HCT116 (cell line): ENCODE data around the gene ASS1. TPM values are rescaled to one million over a fixed set of nuclear protein-coding genes. Genes with fewer than 3 reads are reported as not detected.

Experiments
- ATAC-seq: fragments of 200-7000 bp; cut with Tn5 transposase; 2 replicates; pipeline ENCODE4 v1.9.1; 2020; ENCODE audit warnings: mild to moderate bottlenecking, moderate library complexity
- BruUV-seq: library from RNA; stranded (reverse); fragments of 400-500 nt; replicated peaks from 2 replicates; lab custom pipeline; 2021; lab: Mats Ljungman, UMichigan
- CTCF ChIA-PET: fragments of 300-600 bp; sonication (Branson Sonifier 250); formaldehyde crosslinking; loops from one replicate; lab custom pipeline; 2021; ENCODE audit warnings: antibody characterized with exemption; lab: Charles Lee
- POLR2A ChIA-PET: fragments of 300-600, 350-600 bp; sonication (Branson Sonifier 250); formaldehyde crosslinking; loops from one replicate; lab custom pipeline; 2021; ENCODE audit warnings: antibody characterized with exemption; lab: Charles Lee
- RAD21 ChIA-PET, 2 experiments: fragments of 300-600 bp; sonication (Branson Sonifier 250); formaldehyde crosslinking; loops; one replicate each; lab custom pipeline; 2023; ENCODE audit warnings: low total read pairs in 2 of 2; ENCODE audit not compliant: uncharacterized antibody in 2 of 2, unreplicated experiment in 2 of 2, low non-redundant PET in 1 of 2; lab: Charles Lee
- DNase-seq: peaks from one replicate; pipeline ENCODE4 v3.0.0-alpha.2; 2010; ENCODE audit warnings: low read depth, low spot score
- H2AFZ ChIP-seq: fragments of 200-600 bp; shearing (Covaris generic), sonication (generic); 2 replicates; pipeline ENCODE4 v1.6.1; 2017; ENCODE audit warnings: low read depth, mixed run types, mixed read lengths, antibody characterized with exemption, low read length; ENCODE audit not compliant: poor library complexity, severe bottlenecking
- H3K27ac ChIP-seq: 2 replicates; pipeline ENCODE4 v1.5.1; 2012; ENCODE audit warnings: low read depth, low read length
- H3K27me3 ChIP-seq: fragments of 200-600 bp; sonication (generic); 2 replicates; pipeline ENCODE4 v1.6.1; 2016; ENCODE audit warnings: mixed run types, low read length, mixed read lengths; ENCODE audit not compliant: insufficient read depth
- H3K36me3 ChIP-seq, 2 experiments: fragments of 200-500 bp in 1 of 2; fragments of 200-600 bp in 1 of 2; sonication (Bioruptor generic) in 1 of 2; sonication (generic) in 1 of 2; 2 replicates each; pipeline versions ENCODE4 v1.5.1 to v1.6.1; 2014 to 2016; ENCODE audit warnings: low read length in 2 of 2, inconsistent platforms in 1 of 2, mixed read lengths in 1 of 2, mixed run types in 1 of 2; ENCODE audit not compliant: insufficient read depth in 2 of 2, control insufficient read depth in 1 of 2
- H3K4me1 ChIP-seq, 2 experiments: fragments of 200-600 bp in 1 of 2; sonication (generic) in 1 of 2; 2 replicates each; pipeline versions ENCODE4 v1.5.1 to v1.6.1; 2012 to 2017; ENCODE audit warnings: low read length in 2 of 2, inconsistent platforms in 1 of 2, mild to moderate bottlenecking in 1 of 2, mixed read lengths in 1 of 2, mixed run types in 1 of 2, moderate library complexity in 1 of 2; ENCODE audit not compliant: insufficient read depth in 2 of 2, control insufficient read depth in 1 of 2
- H3K4me2 ChIP-seq: fragments of 200-600 bp; sonication (generic); 2 replicates; pipeline ENCODE4 v1.6.1; 2017; ENCODE audit warnings: mixed run types, low read length, mixed read lengths
- H3K4me3 ChIP-seq, 2 experiments: fragments of 200-600 bp in 1 of 2; sonication (generic) in 1 of 2; replicated peaks in 1 of 2; 2 replicates each; pipeline ENCODE4 v1.5.1; 2011 to 2016; ENCODE audit warnings: low read length in 2 of 2, control low read depth in 1 of 2, low read depth in 1 of 2, mild to moderate bottlenecking in 1 of 2, mixed read lengths in 1 of 2, mixed run types in 1 of 2
- H3K79me2 ChIP-seq: fragments of 200-600 bp; sonication (generic); 2 replicates; pipeline ENCODE4 v1.6.1; 2017; ENCODE audit warnings: mild to moderate bottlenecking, mixed run types, low read length, moderate library complexity, mixed read lengths; ENCODE audit not compliant: insufficient read depth
- H3K9ac ChIP-seq: fragments of 200-600 bp; sonication (generic); 2 replicates; pipeline ENCODE4 v1.6.1; 2016; ENCODE audit warnings: low read length, mixed read lengths
- H3K9me2 ChIP-seq: fragments of 200-600 bp; sonication (generic), shearing (Covaris generic); 2 replicates; pipeline ENCODE4 v1.6.1; 2017; ENCODE audit warnings: mixed run types, mild to moderate bottlenecking, moderate library complexity; ENCODE audit not compliant: insufficient read depth
- H3K9me3 ChIP-seq, 2 experiments: fragments of 200-500 bp in 1 of 2; fragments of 200-600 bp in 1 of 2; sonication (Bioruptor generic) in 1 of 2; sonication (generic) in 1 of 2; 2 replicates each; pipeline ENCODE4 v1.6.1; 2014 to 2017; ENCODE audit warnings: low read length in 2 of 2, mixed read lengths in 2 of 2, inconsistent platforms in 1 of 2, low read depth in 1 of 2, mild to moderate bottlenecking in 1 of 2, mixed run types in 1 of 2, moderate library complexity in 1 of 2; ENCODE audit not compliant: control insufficient read depth in 1 of 2, insufficient read depth in 1 of 2
- H4K20me1 ChIP-seq: fragments of 200-600 bp; sonication (generic), shearing (Covaris generic); 2 replicates; pipeline ENCODE4 v1.6.1; 2017; ENCODE audit warnings: mixed run types, mild to moderate bottlenecking, moderate library complexity; ENCODE audit not compliant: insufficient read depth
- CEBPB ChIP-seq: IDR thresholded peaks from 2 replicates; pipeline ENCODE4 v1.6.1; 2012; ENCODE audit warnings: low read depth
- CTCF ChIP-seq, 3 experiments: fragments of 200-600 bp in 1 of 3; sonication (generic) in 1 of 3; IDR thresholded peaks in 2 of 3; conservative IDR thresholded peaks in 1 of 3; 2 replicates each; pipeline ENCODE4 v1.5.1; 2012 to 2017; ENCODE audit warnings: low read depth in 2 of 3, low read length in 2 of 3, antibody characterized with exemption in 1 of 3, borderline replicate concordance in 1 of 3, control low read depth in 1 of 3, mild to moderate bottlenecking in 1 of 3, mixed read lengths in 1 of 3, mixed run types in 1 of 3, moderate library complexity in 1 of 3; ENCODE audit not compliant: insufficient read depth in 1 of 3
- EZH2phosphoT487 ChIP-seq: fragments of 200-600 bp; IDR thresholded peaks from 2 replicates; pipeline ENCODE4 v1.6.1; 2018; ENCODE audit warnings: antibody characterized with exemption, borderline replicate concordance
- FOSL1 ChIP-seq: IDR thresholded peaks from 2 replicates; pipeline ENCODE4 v1.6.1; 2012; ENCODE audit warnings: low read depth
- JUND ChIP-seq: IDR thresholded peaks from 2 replicates; pipeline ENCODE4 v1.6.1; 2012
- MAX ChIP-seq: IDR thresholded peaks from 2 replicates; pipeline ENCODE4 v1.6.1; 2012
- POLR2A ChIP-seq: IDR thresholded peaks from 2 replicates; pipeline ENCODE4 v1.7.0; 2011; ENCODE audit warnings: borderline replicate concordance; ENCODE audit not compliant: insufficient read depth, insufficient read length; ENCODE audit errors: extremely low read depth
- POLR2AphosphoS5 ChIP-seq: IDR thresholded peaks from 2 replicates; pipeline ENCODE4 v1.6.1; 2011; ENCODE audit warnings: mild to moderate bottlenecking, low read depth, low read length, moderate library complexity
- RAD21 ChIP-seq: IDR thresholded peaks from 2 replicates; pipeline ENCODE4 v1.6.1; 2012; ENCODE audit warnings: low read depth, mild to moderate bottlenecking
- REST ChIP-seq: IDR thresholded peaks from 2 replicates; pipeline ENCODE4 v1.6.1; 2012; ENCODE audit warnings: low read depth
- SIN3A ChIP-seq: IDR thresholded peaks from 2 replicates; pipeline ENCODE4 v1.6.1; 2012; ENCODE audit warnings: low read depth
- SP1 ChIP-seq: IDR thresholded peaks from 2 replicates; pipeline ENCODE4 v1.6.1; 2012; ENCODE audit warnings: low read depth
- SRF ChIP-seq: IDR thresholded peaks from 2 replicates; pipeline ENCODE4 v1.6.1; 2012; ENCODE audit warnings: low read depth
- YY1 ChIP-seq: IDR thresholded peaks from 2 replicates; pipeline ENCODE4 v1.6.1; 2011; ENCODE audit warnings: low read length, low read depth, moderate library complexity, mild to moderate bottlenecking; ENCODE audit not compliant: insufficient replicate concordance; ENCODE audit errors: extremely low read depth
- ZFX ChIP-seq: fragments of 450-650 bp; IDR thresholded peaks from 2 replicates; pipeline ENCODE4 v1.6.1; 2017
- intact Hi-C: fragments of 100-400 bp; cut with micrococcal nuclease; formaldehyde crosslinking; loops from 2 replicates; pipeline ENCODE4 v1.10.0; 2022
- total RNA-seq: library from RNA; stranded (reverse); gene quantifications from one replicate; pipeline ENCODE4 v1.2.1, GENCODE V29; 2021; ENCODE audit not compliant: unreplicated experiment

ASS1 gene
- total RNA-seq, 1 experiment from 2014 or later, result 92.6 TPM

GRCh38 chr9:130521715-130522114 is 77.0 kb downstream of the ASS1 start:
- no TSS peak for BruUV-seq
- TF ChIP-seq CTCF (IDR thresholded peaks at IDR 0.05 in 2 of 3, conservative IDR thresholded peaks at IDR 0.05 in 1 of 3; ENCODE audit: borderline replicate concordance in 1 of 3, insufficient read depth in 1 of 3, low read depth in 2 of 3, low read length in 2 of 3) (no peak), FOSL1 (no peak), SP1 (no peak), YY1 (no peak), RAD21 (no peak), CEBPB (no peak)
- TF ChIP-seq, all 23 proteins: peak for 0
- ChIA-PET CTCF (no interaction called here), RAD21 (no interaction called here), POLR2A (no interaction called here)
- H3K27ac ChIP-seq, result no peak overlapping the region
- ATAC-seq (no peak), DNase-seq (no peak)
- H3K9ac ChIP-seq, result no peak overlapping the region
- H3K4me3 ChIP-seq, result no peak overlapping the region
- H3K9me3 ChIP-seq, result no peaks in the 10 kb centered on the region
- H3K79me2 ChIP-seq, result no peaks in the 10 kb centered on the region
- H3K4me1 ChIP-seq, result 0 out of 4 replicates have a peak, but pooled peaks cover 0 to 7% of the 10 kb centered on the region in 2 experiments
- intact Hi-C loops, result no loop called here
- no peaks in the 10 kb centered on the region for H3K27me3 ChIP-seq
- H3K9me2 ChIP-seq, result no peaks in the 10 kb centered on the region
- no peak overlapping the region for H3K4me2 ChIP-seq
- H2AFZ ChIP-seq, result no peak overlapping the region
- H4K20me1 ChIP-seq, result no peaks in the 10 kb centered on the region
- H3K36me3 ChIP-seq, result no peaks in the 10 kb centered on the region

- no peak overlapping the region for H2AFZ ChIP-seq
- BruUV-seq, result no TSS peak
- no peak overlapping the region for H3K27ac ChIP-seq
- H3K9me3 ChIP-seq, result no peaks in the 10 kb centered on the region
- no peaks in the 10 kb centered on the region for H3K79me2 ChIP-seq
- 0 out of 4 replicates have a peak, but pooled peaks cover 0 to 7% of the 10 kb centered on the region in 2 experiments for H3K4me1 ChIP-seq
- ATAC-seq (no peak), DNase-seq (no peak)
- intact Hi-C loops, result no loop called here
- H3K4me3 ChIP-seq, result no peak overlapping the region
- POLR2A ChIA-PET, result no interaction called here
- H3K36me3 ChIP-seq, result no peaks in the 10 kb centered on the region
- no peaks in the 10 kb centered on the region for H3K27me3 ChIP-seq
- CTCF ChIA-PET, result no interaction called here
- no peak overlapping the region for H3K9ac ChIP-seq
- RAD21 ChIA-PET, result no interaction called here
- no peaks in the 10 kb centered on the region for H3K9me2 ChIP-seq
- H4K20me1 ChIP-seq, result no peaks in the 10 kb centered on the region
- peak overlapping the region; percentile 17; the same call in 1 of the 2 replicates for H3K4me2 ChIP-seq
- TF ChIP-seq MAX (no peak), JUND (no peak), SRF (no peak), EZH2phosphoT487 (no peak), POLR2AphosphoS5 (no peak), SIN3A (no peak), FOSL1 (no peak), RAD21 (no peak), POLR2A (no peak), REST (no peak), YY1 (no peak), SP1 (no peak), ZFX (no peak)
Observed at GRCh38 chr9:130522233-130522808, 77.6 kb downstream of the ASS1 start.
